ENCODE data around the gene CP. TPM values are rescaled to one million over a fixed set of nuclear protein-coding genes. Genes with fewer than 3 reads are reported as not detected.

The CP gene
- total and polyA plus RNA-seq, 2 of the 13 experiments (the other 11 are each of a cell fraction or from before 2014, with no cell fraction given), result 42.6 to 789 TPM

GRCh38 chr3:149214702-149215101 is 6.9 kb downstream of the CP start (continued):
- no peak for TF ChIP-seq SMAD1 (CRISPR knock-in tag; IDR thresholded peaks at IDR 0.05; ENCODE audit: borderline replicate concordance, low read depth)
- TF ChIP-seq ZNF703 (CRISPR knock-in tag; IDR thresholded peaks at IDR 0.05; ENCODE audit: borderline replicate concordance), result no peak
- TF ChIP-seq NPAS2 (CRISPR knock-in tag; IDR thresholded peaks at IDR 0.05; ENCODE audit: borderline replicate concordance), result no peak
- TF ChIP-seq NAIF1 (CRISPR knock-in tag; IDR thresholded peaks at IDR 0.05; ENCODE audit: borderline replicate concordance), result no peak
- no peak for TF ChIP-seq HNRNPL (IDR thresholded peaks at IDR 0.05; ENCODE audit: low read depth, low read length)
- TF ChIP-seq KMT2B (CRISPR knock-in tag; IDR thresholded peaks at IDR 0.05), result peak; percentile 39; the same call in 1 of the 2 replicates
- TF ChIP-seq GFI1 (CRISPR knock-in tag; IDR thresholded peaks at IDR 0.05; ENCODE audit: borderline replicate concordance), result peak; percentile 75
- TF ChIP-seq FOXJ3 (CRISPR knock-in tag; IDR thresholded peaks at IDR 0.05; ENCODE audit: borderline replicate concordance), result peak; percentile 88; the same call in 1 of the 2 replicates
- TF ChIP-seq ZNF20 (CRISPR knock-in tag; IDR thresholded peaks at IDR 0.05), result no peak
- TF ChIP-seq ZMYM4 (CRISPR knock-in tag; IDR thresholded peaks at IDR 0.05), result 0 out of 2 replicates have a peak, but pooled peaks have one; percentile 47
- TF ChIP-seq ZNF850 (CRISPR knock-in tag; conservative IDR thresholded peaks at IDR 0.05), result no peak
- no peak for TF ChIP-seq ZNF224 (CRISPR knock-in tag; IDR thresholded peaks at IDR 0.05)
- TF ChIP-seq KLF9 (CRISPR knock-in tag; IDR thresholded peaks at IDR 0.05; ENCODE audit: low read depth), result no peak
- no peak for TF ChIP-seq SP2 (CRISPR knock-in tag; IDR thresholded peaks at IDR 0.05)
- no peak for TF ChIP-seq ZNF17 (CRISPR knock-in tag; IDR thresholded peaks at IDR 0.05)
- TF ChIP-seq ZSCAN31 (CRISPR knock-in tag; IDR thresholded peaks at IDR 0.05; ENCODE audit: low read depth), result no peak
- TF ChIP-seq IRF1 (CRISPR knock-in tag; IDR thresholded peaks at IDR 0.05; ENCODE audit: low read depth), result no peak
- TF ChIP-seq SALL2 (CRISPR knock-in tag; IDR thresholded peaks at IDR 0.05), result no peak
- peak; percentile 91 for TF ChIP-seq ISL2 (CRISPR knock-in tag; IDR thresholded peaks at IDR 0.05)
- TF ChIP-seq ZBTB40 (IDR thresholded peaks at IDR 0.05), result no peak
- TF ChIP-seq ZBTB40 (CRISPR knock-in tag; IDR thresholded peaks at IDR 0.05), result no peak; the same call in 1 of the 2 replicates
- TF ChIP-seq ZBTB7A (CRISPR knock-in tag; IDR thresholded peaks at IDR 0.05), result no peak
- TF ChIP-seq ZNF382 (CRISPR knock-in tag; IDR thresholded peaks at IDR 0.05; ENCODE audit: borderline replicate concordance), result no peak

Measured in HepG2 (cell line).